ENCODE results near the gene GSDME.
"Not testable (repeated sequence)": the region's sequence is repeated elsewhere in the genome, so short reads cannot be mapped to it uniquely, and the experiment has no call there.

GSDME gene

DNA sequence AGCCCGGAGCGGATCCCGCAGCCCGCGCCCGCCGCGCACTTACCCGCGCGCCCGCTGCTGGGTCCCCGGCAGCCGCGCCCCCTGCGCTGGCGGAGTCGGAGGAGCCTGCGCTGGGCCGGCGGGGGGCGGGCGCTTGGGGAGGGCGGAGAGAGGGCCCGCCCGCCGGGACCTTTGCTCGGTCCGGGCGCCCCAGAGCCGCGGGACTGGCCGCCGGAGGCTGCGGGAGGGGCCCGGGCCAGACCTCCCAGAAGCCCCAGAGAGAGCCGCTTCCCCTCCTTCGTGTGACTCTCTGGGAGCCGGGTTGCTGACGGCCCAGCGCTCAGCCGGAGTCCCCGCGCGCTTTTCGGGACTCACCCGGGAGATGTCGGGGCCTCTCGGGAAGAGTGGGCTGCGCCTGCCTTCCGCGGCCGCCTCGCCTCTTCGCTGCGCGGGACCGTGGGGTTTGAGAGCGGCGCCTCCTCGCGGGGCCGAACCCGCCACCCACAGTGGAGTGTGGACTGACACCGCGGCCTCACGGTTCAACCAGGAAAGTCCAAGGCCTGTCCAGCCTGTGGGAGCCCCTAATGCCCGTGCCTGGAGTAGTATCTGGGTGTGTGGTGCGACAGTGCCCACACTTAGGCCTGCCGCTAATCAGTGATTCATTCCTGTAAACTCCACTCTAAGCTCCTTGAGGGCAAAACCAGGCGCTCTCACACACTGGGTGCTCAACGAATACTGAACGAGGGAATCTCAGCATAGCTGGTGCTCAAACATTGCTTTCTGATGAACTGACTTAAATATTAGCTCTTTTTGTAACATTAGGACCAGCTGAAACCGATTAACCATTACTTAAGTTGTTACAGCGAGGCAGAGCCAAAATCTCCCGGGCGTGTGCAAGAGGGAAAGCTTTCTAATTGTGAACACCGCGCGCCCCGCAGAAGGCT, at the start of gene GSDME:
GSDME (minus strand) TSS at position 112 of the 923 bp plus-strand sequence. CDS start 7,690 bp downstream, outside the sequence.
- DNase-seq (ENCODE audit: low read depth in 2 of 2): no peak

DNA sequence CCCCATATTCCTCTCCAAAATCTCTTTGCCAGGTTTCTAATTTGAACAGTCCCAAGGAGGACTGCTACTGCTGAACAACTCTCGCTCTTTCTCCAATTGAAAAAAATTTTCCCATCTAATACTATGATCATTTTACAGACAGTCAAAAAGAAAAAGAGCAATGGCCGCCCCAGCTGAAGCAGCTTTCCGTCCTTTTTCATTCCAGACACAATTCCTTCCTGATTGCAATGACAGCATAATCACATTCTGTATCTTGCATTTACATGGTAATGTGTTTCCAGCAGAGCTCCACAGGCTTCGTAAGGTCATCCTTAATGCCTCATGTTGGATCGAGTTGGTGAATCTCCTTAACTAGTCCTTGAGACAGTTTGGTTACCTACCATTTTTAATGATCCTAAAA, 45.0 kb upstream of the GSDME start:
- DNase-seq (ENCODE audit: low read depth in 2 of 2): no peak

DNA sequence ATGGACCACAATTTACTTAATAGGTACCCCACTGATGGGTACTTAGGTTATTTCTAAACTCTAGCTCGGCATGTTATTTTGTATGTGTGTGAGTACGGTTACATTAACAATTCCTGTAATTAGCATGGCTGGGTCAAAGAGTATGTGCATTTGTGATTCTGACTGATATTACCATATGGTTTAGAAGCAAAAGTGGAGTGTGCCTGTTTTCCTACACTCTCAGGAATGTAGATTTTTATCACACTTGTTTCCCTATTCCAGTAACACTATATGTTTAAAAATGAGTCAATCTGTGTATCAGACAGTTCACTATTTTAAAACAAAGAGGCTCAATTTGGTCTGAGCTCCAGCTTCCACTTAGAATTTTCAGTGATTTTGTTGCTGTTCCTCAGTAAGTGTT, 44.6 kb upstream of the GSDME start:
- DNase-seq (ENCODE audit: low read depth in 2 of 2): no peak

DNA sequence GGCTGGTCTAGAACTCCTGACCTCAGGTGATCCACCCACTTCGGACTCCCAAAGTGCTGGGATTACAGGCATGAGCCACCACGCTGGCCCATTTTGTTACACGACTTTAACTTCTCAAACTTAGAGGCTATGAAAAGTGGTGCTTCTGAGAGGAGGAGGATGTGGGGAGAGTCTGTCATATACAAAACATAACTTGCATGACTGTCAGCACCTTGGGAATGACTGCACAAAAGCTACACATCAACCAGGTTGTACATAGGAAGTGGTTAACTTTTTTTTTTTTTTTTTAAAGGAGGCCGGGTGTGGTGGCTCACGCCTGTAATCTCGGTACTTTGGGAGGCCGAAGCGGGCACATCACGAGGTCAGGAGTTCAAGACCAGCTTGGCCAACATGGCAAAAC, 43.4 kb upstream of the GSDME start:
- DNase-seq (ENCODE audit: low read depth in 2 of 2): no peak

DNA sequence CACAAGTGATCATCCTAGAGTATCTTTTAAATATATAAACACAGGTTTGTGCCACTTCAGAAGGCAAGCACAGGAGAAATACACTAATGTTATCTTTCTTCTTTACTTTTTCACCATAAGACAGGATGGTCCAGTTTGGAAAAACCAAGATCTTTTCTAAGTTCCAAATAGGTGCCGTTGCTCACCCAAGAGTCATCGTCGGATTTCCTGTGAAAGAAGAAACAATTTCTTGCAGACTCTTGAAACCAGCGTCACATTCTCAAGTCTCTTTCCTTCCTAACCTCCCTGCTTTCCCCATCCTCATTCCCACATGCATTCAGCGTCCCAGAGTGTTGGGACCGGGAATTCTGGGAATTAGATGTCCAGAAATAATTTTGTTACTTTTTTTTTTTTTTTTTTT, 42.8 kb upstream of the GSDME start:
- no peak for DNase-seq (ENCODE audit: low read depth in 2 of 2)

DNA sequence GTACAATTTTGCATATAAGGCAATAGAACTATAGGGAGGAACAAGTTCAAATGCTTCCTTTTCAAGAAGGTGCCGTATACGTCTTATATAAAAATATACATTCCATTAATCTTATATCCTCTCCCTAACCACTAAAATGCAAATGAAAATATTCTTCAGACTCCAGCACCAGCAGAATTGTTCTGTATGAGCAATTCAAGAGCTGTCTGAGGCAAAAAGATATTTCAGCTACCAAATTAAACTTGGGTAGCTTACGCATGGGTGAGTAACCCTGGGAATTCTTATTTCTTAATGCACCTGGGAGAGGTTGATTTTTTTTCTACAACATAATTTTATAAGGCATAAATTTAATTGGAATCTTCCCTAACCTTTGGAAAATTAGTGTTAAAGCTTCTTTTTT, 42.2 kb upstream of the GSDME start:
- no peak for DNase-seq (ENCODE audit: low read depth in 2 of 2)

DNA sequence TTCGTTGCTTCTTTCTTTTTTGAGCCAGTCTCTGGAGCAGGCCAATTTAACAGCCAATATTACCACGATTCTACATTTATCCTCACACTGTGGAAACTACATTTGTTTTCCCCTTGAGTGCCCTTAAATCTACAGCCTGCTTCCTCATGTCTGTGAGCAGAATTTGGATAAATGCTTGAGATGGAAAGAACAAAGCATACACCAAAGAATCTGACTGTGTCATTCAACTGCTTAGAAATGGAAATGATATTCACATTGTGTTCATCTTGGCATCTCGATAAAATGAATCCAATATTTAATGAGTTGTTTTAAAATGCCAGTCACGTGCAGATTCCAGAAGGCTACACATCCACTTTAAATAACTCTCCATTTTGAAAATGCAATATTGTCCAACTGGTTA, 41.0 kb upstream of the GSDME start:
- DNase-seq (ENCODE audit: low read depth in 2 of 2): no peak

DNA sequence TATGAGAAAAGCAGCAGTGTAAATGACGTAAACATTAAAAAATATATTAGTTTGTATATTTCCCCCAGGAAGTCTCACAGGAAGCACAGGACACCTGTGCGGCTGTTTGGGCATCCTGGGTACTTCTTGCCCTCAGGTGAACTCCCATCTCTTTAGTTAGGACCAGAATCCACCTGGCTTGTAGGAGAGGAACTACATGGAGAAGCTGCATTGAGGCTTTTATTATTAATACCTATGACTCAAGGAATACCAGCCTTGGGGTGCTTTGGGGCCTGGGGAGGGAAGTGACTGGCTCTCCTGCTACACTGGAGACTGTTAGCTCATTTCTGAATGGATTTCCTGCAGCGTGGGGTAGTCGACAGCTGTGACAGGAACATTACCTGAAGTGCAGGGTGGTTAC, 40.0 kb upstream of the GSDME start:
- DNase-seq (ENCODE audit: low read depth in 2 of 2): no peak

DNA sequence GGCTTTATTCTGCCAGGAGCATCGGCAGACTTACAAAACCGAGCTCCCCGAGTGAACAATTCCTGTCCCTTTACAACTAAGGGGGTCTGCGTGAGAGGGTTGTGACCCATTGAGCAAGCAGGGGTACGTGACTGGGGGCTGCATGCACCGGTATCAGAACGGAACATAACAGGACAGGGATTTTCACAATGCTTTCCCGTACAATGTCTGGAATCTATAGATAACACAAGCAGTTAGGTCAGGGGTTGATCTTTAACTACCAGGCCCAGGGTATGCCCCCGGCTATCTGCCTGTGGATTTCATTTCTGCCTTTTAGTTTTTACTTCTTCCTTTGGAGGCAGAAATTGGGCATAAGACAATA, 38.1 kb upstream of the GSDME start:
- no peak for DNase-seq (ENCODE audit: low read depth in 2 of 2)

DNA sequence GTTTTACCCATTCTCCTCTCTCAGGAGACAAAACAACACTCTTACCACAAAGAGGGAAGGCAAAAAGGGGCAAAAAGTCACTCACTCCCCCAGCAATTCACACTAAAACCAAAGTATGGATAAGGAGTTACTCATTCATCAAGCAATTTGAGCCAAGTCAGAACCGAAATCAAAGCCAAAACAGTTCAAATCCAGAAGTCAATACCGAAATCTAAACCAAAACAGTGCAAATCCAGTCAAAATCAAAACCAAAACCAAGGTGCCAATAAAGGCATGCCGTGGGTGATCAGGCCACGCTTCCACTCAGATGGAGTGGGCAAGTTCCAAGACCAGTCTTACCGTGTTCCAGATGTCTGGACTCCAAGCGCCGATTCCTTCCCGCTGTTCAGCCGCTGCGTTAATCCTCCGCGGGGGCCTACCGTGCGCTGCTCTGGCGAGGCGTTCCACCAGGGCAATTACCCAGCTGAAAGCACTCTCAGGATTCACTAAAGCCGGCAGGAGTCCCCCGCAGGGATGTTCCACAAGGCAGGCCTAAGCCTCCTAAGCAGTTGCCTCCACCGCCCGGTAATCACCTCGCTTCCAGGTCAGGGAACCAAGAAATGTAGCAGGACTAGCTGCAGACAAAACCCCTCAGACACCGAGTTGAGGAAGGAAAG, 37.6 kb upstream of the GSDME start:
- DNase-seq (ENCODE audit: low read depth in 2 of 2): not testable (repeated sequence)

DNA sequence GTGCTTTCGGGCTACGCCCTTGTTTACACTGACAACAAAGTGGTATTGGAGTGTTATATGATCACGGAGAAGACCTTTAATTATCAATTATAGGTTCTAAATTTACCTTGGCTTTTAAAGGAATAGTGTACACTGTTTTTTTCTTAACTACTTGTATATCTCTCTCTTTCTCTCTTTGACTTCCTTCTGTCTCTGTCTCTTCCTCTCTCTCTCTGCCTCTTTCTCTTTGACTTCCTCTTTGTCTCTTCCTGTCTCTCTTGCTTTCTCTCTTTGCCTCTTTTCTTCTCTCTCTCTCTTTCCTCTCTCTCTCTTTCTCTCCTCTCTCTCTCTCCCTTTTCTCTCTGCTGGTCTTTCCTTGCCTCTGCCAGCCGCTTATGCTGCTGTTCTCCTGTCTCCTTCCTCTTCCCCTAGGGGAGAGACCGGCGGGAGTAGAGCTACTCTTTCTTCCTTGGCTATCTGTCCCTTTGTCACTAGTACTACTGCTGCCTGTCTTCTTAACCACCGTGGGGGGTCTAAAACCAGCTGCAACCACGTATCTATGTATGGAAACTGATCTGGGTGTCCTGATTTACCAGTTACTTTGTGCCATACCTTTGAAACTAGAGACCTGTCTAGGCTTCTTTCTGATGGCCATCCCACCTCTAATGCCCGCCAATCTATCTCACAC, 36.9 kb upstream of the GSDME start:
- no peak for DNase-seq (ENCODE audit: low read depth in 2 of 2)

DNA sequence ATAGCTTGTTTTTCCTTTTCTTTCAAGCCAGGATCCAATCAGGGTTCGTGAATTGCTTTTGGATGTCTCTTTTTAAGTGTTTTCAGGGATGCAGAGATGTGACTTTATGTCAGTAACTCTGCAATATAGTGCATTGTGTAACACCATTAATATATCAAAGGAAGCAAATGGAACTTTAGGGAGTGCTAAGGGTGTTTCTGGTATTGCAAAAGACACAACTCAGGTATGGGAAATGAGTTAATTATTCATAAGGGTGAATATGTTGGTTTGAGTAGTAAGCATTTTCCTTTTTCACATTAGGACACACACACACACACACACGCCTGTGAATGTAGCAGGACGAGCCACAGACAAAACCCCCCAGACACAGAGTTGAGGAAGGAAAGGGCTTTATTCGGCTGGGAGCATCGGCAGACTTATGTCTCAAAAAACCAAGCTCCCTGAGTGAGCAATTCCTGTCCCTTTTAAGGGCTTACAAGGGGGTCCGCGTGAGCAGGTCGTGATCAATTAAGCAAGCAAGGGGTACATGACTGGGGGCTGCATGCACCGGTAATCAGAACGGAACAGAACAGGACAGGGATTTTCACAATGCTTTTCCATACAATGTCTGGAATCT, 31.8 kb upstream of the GSDME start:
- no peak for DNase-seq (ENCODE audit: low read depth in 2 of 2)

DNA sequence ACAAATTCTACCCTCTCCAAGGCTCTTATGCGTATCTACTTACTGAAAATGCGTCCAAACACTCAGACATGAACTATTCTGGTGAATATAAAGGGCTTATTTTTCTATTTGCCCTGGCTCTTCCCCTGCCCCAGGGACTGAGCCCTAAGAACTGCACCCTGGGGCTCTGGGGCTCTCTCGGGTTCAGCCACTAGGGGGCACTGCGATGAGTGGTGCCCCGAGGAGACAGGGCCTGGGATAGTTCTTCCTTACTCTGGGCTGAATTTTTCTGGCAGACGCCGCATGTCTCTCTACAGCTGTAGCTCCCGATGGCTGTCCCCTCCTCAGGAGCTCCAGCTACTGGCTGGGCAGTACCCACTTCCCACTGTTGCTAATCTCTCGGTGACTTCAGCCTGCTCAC, 30.8 kb upstream of the GSDME start:
- no peak for DNase-seq (ENCODE audit: low read depth in 2 of 2)

DNA sequence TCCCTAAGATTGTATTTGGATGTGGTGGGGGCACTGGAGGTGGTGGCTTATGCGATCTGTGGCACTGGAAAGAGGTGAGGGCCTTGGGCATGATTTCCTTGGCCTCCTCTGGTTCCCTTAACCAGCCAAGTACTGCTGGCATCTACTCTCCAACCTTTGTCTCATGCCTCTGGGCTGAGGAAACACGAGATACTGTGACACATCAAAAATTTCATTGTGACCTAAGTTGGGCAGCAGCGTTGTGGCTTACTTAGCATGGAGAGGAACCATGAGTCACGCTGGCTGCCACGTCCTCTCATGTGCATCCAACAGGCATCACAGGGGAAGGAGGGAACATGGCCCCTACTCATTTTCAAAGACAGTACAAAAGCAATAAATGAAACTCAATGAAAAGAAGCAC, 29.7 kb upstream of the GSDME start:
- DNase-seq (ENCODE audit: low read depth in 2 of 2): no peak

DNA sequence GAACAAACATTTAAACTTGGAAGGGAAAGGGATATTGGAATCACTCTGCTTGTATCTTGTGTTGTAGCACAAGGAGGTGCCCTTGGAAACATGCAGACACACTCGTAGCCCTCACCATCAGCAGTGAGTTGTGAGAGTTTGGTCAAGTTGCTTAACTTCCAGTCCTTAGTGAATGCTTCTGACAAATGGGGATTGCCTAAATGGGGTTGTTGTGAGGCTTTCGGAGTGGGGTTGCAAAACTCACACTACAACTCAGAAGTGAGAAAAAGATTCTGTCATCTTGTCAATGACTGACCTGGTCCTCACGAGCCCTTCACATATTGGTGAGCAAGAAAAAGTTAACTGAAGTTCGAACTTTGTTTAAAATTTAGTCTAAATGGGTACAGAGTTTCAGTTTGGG, 29.0 kb upstream of the GSDME start:
- DNase-seq (ENCODE audit: low read depth in 2 of 2): no peak

DNA sequence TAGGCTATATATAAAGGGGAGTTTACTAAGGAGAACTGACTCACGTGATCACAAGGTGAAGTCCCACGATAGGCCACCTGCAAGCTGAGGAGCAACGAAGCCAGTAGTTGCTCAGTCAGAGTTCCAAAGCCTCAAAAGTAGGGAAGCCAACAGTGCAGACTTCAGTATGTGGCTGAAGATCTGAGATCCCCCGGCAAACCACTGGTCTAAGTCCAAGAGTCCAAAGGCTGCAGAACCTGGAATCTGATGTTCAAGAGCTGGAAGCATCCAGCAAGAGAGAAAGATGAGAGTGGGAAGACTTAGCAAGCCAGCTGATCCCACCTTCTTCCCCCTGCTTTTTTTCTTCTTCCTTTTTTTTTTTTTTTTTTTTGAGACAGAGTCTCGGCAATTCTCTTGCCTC, 27.0 kb upstream of the GSDME start:
- DNase-seq (ENCODE audit: low read depth in 2 of 2): no peak

DNA sequence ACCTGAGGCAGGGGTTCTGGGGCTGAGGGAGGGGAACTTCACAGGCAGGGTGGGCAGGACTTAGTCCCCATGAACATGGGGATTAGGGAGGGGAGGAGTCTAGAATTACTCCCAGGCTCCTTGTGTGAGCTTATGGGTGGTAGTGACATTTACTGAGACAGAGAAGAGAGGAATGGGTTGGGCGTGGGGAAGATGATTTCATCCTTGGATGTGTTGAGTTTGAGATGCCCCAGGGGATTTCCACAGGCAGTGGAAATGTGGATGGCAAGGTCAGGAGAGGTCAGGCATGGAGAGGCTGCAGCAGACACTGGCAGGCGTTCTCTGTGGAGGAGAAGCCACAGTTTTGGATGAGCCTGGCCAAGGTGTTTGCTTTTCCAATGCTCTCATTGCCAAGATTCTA, 26.4 kb upstream of the GSDME start:
- no peak for DNase-seq (ENCODE audit: low read depth in 2 of 2)

DNA sequence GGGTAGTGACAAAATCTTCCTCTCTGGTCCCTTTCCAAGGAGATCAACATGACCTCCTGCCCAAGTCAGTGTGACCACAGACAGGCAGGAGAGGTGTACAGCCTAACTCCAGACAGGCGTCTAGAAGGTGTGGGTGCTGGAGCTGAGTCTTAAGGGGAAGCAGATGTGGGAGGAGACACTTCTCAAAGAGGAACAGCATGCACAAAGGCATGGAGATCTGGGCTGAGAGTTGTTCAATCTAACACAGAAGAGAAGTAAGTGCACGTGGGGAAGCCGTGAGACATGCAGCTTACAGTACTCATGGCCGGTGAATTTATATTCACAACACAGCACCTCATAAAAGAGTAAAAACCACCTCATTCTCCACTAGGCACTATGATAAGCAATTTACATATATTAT, 23.8 kb upstream of the GSDME start:
- no peak for DNase-seq (ENCODE audit: low read depth in 2 of 2)

DNA sequence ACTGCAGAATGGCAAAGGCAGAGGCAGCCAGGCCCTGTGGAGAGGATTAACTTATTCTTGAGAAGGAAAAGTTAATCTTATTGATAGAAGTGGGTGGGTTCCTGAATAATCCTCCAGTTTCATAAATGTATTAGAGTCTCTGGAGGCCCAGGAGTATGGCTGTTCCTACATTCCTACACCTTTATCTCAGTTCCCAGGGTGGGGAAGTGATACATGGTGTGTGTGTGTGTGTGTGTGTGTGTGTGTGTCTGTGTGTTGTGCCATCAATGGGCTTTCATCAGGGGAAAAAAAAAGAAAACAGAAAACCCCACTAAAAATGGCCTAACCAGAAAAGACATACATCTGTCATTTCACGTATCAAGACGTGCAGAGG, 22.0 kb upstream of the GSDME start:
- DNase-seq (ENCODE audit: low read depth in 2 of 2): no peak

DNA sequence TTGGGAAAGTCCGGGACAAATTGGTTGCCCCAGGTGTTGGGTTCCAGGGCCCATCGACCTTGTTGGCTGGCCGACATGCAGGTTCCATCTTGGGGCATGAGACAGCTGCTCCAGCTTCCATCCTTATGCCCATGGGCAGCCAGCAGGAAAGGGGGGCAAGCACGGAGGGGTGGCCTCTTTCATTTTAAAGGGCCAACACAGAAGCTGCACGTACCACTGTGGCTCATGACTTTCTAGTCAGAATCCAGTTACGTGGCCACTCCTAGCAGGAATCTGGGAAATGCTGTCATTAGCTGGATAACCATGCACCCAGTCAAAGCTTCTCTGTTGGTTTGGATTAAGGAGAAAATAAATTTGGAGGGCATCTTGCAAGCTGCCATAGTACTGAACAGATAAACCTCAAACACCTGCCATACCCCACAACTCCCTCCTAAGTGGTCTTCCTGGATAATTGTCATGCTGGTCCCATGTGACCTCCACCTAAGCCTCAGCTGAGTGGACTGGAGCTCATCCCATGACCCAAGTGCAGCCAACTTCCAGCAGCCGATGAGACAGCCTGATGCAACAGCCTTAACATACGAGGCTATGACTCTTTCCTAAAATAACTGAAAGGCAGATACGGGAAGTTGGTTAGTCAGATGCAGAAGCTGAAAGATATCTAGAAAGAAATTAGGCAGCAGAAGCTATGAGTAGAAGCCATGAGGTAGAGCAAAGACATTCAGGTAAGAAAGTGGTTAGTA, 21.4 kb upstream of the GSDME start:
- no peak for DNase-seq (ENCODE audit: low read depth in 2 of 2)

DNA sequence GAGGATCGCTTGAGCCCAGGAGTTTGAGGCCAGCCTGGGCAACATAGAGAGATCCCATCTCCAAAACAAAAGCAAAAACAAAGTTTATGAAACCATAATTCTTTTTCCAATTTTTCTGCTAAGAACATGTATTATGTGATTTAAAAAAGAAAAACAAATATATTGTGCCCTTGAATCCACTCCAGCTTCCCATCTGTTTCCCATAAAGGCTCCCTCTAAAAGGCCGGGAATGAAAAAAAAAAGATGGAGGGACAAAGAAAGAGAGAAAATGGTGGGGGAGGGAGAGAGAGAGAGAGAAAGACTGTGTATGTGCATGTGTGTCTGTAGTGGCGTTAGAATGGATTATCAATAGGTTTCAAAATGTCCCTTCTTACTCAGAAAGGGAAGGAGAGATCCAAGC, 20.5 kb upstream of the GSDME start:
- DNase-seq (ENCODE audit: low read depth in 2 of 2): no peak

DNA sequence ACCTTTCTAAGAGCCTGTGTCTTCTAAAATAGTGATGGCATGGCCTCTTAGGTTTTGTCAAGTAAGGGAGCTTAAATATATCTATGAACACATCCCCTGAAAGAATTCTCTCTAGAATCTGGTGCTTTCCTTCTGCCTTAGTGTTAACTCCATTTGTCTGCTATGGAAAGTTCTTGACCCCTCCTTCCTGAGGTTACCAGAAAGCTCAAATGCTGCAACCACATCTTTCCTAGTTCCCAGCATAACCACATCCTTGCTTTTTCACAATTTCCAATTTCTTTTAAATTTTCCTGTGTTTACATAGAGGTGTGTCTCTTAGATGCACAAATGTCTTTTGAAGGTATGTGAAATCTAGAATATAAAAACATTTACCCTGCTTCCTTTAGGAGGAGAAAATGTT, 16.4 kb upstream of the GSDME start:
- DNase-seq (ENCODE audit: low read depth in 2 of 2): no peak

Data from stimulated activated CD8-positive, alpha-beta memory T cell treated with anti-CD3 and anti-CD28 coated beads, Interleukin-2, amount 100 ng/mL, for 1 hour (primary cell).